ENCODE data around the gene PAX7.
"Not testable (repeated sequence)": the region's sequence is repeated elsewhere in the genome, so short reads cannot be mapped to it uniquely, and the experiment has no call there.

Gene PAX7

GRCh38 chr1:18666317-18666920, 35.8 kb downstream of the PAX7 start:
- DNase-seq: no peak

DNA sequence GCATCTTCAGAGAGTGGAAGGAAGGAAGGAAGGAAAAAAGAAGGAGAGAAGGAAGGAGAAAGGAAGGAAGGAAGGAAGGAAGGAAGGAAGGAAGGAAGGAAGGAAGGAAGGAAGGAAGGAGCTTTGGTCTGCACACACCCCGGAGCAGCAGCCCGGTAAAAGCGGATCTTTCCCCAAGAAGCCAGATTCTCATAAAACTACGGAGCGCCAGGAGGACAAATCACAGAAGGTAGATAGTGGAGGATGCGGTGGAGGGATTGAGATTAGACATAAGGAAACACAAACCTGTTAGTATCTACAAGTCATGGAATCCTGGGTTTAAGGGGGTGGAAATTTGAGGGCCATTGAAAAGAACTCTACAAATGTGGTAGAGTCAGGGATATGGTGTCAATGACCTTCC, 36.7 kb downstream of the PAX7 start:
- DNase-seq: no peak

DNA sequence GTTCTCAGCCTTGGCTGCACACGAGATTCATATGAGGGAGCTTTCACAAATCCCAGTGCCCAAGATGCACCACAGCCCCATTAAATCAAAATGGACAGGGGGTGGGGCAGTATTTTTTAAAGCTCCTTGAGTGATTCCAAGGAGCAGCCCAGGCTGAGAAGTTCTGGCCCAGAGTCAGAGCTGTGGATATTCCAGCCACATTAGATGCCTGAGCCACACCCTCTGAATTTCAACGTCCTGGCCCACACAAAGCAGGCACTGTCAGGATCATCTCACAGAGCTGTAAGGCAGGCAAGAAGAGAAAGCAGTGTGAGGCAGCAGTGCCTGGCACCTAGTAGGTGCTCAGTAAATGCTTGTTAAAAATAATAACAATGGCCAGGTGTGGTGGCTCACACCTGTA, 37.4 kb downstream of the PAX7 start:
- DNase-seq: no peak

- no peak for DNase-seq
These were observed 38.2 kb downstream of the PAX7 start for GRCh38 chr1:18668750-18669404.

DNA sequence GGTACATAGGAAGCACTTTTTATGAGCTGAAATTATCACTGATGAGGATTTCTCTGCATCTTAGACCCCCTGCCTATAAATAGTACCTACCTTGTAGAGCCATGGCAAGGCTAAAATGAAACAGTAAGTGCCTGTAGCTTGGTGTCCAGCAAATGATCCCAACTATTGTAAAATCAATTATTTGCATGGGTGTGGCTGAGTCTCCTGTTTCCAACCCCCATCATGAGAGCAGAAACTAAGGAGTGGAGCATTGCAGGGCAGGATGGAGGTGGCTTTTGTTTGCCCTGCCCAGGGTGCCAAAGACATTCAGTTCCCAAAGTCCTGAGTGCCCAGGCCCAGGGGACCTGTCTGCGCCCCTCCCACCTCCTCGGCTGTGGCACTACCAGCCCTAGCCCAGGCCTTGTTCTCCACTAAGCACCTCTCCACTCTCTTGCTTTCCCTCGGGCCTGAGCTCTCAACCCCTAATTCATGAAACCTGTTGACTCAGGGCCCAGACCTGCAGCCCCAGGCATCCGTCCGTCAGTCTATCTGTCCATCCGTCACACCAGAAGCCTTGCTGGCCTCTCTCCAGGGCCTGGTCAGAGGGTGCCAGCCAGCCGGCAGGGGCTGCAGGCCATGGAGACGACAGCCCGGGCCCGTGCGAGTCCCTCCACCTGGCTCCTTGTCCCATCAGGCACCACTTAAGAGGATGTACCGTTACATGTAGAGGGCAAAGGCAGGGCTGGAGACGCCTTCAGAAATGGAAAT, 39.6 kb downstream of the PAX7 start:
- no peak for DNase-seq

GRCh38 chr1:18670868-18671225, 40.2 kb downstream of the PAX7 start:
- no peak for DNase-seq

GRCh38 chr1:18673976-18674375, 43.3 kb downstream of the PAX7 start:
- no peak for DNase-seq

DNA sequence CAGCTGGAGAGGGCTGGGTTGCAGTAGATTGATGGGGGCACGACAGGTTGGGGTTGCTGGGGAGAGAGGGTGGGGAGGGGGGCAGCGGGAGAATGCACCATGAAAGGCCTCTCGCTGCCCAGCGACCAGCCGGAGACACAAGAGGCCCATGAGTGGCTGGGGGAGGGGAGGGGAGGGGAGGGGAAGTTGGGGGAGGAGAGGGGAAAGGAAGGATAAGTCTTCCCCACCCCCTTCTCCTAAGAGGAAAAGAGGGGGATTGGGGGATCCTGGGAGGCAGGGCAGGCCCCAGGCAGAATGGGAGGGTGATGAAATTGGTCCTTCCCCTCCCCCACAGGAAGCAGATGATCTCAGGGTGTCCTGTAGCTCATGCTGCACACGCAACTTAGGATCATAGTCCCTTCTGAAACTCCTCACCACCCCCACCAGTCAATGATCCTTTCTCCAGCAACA, 45.7 kb downstream of the PAX7 start:
- no peak for DNase-seq

GRCh38 chr1:18681423-18681835, 50.8 kb downstream of the PAX7 start:
- DNase-seq: no peak

- DNase-seq: no peak
These were observed 51.7 kb downstream of the PAX7 start for GRCh38 chr1:18682375-18682774.

DNA sequence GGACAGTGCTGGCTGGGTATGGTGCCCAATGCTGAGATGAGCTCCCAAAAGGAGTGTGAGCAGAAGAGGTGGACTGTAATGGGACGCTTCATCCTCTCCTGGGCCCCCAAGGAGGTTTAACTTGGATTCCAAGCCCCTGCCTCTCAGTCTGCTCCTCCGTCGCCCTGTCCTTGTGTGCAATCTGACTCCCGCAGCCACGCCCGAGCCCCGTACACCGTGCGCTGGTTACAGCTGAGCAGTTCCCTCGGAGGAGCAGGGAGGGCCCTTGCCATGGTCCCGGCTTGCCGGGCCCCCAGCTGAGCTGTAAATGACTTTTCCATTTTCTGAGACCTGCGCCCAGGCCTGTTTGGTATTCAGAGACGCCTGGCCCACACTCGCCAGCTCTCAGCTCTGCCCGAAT, 53.7 kb downstream of the PAX7 start:
- no peak for DNase-seq

- no peak for DNase-seq
These were observed 55.9 kb downstream of the PAX7 start for GRCh38 chr1:18686540-18686939.

GRCh38 chr1:18687273-18687672, 56.6 kb downstream of the PAX7 start:
- no peak for DNase-seq

DNA sequence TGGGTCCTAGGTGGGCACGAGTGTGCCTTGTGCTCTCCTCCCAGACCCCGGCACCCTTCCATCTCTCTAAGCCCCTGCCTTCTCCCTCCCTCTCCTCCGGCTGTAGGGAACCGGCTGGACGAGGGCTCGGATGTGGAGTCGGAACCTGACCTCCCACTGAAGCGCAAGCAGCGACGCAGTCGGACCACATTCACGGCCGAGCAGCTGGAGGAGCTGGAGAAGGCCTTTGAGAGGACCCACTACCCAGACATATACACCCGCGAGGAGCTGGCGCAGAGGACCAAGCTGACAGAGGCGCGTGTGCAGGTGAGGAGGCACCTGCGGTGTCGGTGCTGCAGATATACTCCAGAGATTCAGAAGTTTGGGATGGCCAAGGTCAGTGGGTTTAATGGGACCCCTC, 61.0 kb downstream of the PAX7 start:
- DNase-seq: no peak

- no peak for DNase-seq
These were observed 62.8 kb downstream of the PAX7 start for GRCh38 chr1:18693256-18694098.

DNA sequence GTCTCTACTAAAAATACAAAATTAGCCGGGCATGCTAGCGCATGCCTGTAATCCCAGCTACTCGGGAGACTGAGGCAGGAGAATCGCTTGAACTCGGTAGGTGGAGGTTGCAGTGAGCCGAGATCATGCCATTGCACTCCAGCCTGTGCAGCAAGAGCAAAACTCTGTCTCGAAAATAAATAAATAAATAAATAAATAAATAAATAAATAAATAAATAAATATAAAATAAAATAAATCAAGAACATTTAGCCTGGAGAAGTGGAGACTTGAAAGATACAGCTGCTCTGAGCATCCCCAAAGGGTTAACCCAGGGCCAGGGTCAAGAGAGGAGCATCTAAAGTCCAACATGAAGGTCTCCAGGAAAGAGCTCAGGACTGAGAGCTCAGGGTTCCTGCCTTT, 63.6 kb downstream of the PAX7 start:
- DNase-seq: not testable (repeated sequence)

DNA sequence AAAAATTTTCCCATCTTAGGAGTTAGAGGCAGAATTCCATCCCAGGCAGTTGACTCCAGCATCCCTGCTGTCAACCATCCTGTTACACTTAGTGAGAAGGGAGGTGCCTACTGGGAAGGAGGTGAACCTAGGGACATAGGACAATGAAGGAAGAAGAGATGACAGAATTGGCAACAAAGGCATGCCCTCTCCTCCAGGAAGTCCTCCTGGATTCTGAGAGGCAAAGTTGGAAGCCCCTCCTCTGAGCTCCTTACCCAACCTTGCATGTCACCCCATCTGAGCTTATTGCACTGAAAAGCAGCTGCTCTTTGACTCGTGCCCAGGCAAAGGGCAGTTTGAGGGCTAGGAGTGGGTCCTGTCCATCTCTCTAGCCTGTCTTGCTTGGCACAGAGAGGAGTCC, 66.9 kb downstream of the PAX7 start:
- no peak for DNase-seq

DNA sequence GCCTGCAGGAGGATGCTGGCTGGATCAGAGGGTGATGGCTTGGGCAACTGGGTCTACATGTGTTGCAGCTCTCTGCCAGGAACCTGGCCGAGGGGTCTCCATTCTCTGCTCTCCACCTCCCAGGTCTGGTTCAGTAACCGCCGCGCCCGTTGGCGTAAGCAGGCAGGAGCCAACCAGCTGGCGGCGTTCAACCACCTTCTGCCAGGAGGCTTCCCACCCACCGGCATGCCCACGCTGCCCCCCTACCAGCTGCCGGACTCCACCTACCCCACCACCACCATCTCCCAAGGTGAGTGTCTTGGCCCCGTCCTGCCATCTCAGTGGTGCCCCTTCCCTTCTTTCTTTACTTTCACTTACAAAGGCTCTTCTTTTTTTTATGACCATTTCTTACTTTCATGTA, 69.9 kb downstream of the PAX7 start:
- DNase-seq: no peak

GRCh38 chr1:18701183-18701582, 70.5 kb downstream of the PAX7 start:
- DNase-seq: no peak

GRCh38 chr1:18703041-18703621, 72.5 kb downstream of the PAX7 start:
- DNase-seq: no peak

GRCh38 chr1:18705811-18706210, 75.2 kb downstream of the PAX7 start:
- no peak for DNase-seq

- no peak for DNase-seq
These were observed 77.1 kb downstream of the PAX7 start for GRCh38 chr1:18707696-18708257.

DNA sequence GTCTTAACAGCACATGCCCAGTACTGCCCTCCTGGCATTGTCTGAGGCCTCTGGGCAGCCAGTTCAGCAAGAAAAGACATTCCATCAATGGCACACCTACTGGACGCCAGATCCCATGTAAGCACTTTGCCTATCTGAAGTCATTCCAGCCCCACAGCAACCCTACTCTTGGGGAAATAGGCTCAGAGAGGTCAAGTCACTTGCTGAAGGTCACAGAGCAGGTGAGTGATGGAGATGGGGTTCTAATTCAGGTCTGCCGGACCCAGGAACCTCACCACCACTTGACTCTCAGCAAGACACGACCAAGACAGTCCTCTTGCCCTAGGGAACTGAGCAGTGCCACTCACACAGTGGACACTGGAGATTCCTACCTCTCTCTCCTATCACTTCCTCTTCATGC, 79.4 kb downstream of the PAX7 start:
- DNase-seq: no peak
